NT2/D1 (cell line): Measurements from ENCODE around the gene KIF13A.

Experiments
- SUZ12 ChIP-seq: IDR thresholded peaks from 2 replicates; pipeline ENCODE4 v1.6.1; 2011; ENCODE audit not compliant: insufficient read length, insufficient read depth; ENCODE audit errors: extremely low read depth
- YY1 ChIP-seq: IDR thresholded peaks from 2 replicates; pipeline ENCODE4 v1.6.1; 2011; ENCODE audit not compliant: insufficient read length, insufficient read depth
- ZNF274 ChIP-seq: IDR thresholded peaks from 2 replicates; pipeline ENCODE4 v1.6.1; 2011; ENCODE audit warnings: mild to moderate bottlenecking, low read depth, low read length

- TF ChIP-seq YY1 (no peak), SUZ12 (no peak), ZNF274 (no peak)
Observed at GRCh38 chr6:17886891-17887290, 100.5 kb downstream of the KIF13A start.
